Left lung (tissue), 10 donors: ENCODE results near the gene TMEM252. TPM values are rescaled to one million over a fixed set of nuclear protein-coding genes. Genes with fewer than 3 reads are reported as not detected.

Experiments
- ATAC-seq: fragments of 200-7000 bp; cut with Tn5 transposase; one replicate; pipeline ENCODE4 v1.9.1; 2020; ENCODE audit warnings: moderate library complexity
- DNase-seq, 4 donors: peaks; one replicate each; pipeline ENCODE4 v3.0.0-alpha.2; 2013 to 2020
- H3K27ac ChIP-seq, 2 donors: fragments of 200-600 bp; sonication (generic) in 1 of 2; one replicate each; pipeline versions ENCODE4 v1.5.0 to v1.8.0; 2020 to 2021
- H3K27me3 ChIP-seq, 2 donors: fragments of 200-600 bp; sonication (generic) in 1 of 2; one replicate each; pipeline versions ENCODE4 v1.5.0 to v1.8.0; 2020 to 2021
- H3K36me3 ChIP-seq, 2 donors: fragments of 200-600 bp; sonication (generic) in 1 of 2; one replicate each; pipeline versions ENCODE4 v1.5.0 to v1.8.0; 2020 to 2021
- H3K4me1 ChIP-seq, 2 donors: fragments of 200-600 bp; one replicate each; pipeline ENCODE4 v1.8.0; 2021
- H3K4me3 ChIP-seq, 2 donors: fragments of 200-600 bp; sonication (generic) in 1 of 2; one replicate each; pipeline versions ENCODE4 v1.5.0 to v1.8.0; 2020 to 2021; ENCODE audit warnings: mild to moderate bottlenecking in 1 of 2
- H3K9me3 ChIP-seq, 2 donors: fragments of 200-600 bp; sonication (generic) in 1 of 2; one replicate each; pipeline versions ENCODE4 v1.5.0 to v1.8.0; 2020 to 2021
- CTCF ChIP-seq, 2 donors: fragments of 200-600 bp; sonication (generic) in 1 of 2; IDR thresholded peaks; one replicate each; pipeline versions ENCODE4 v1.5.0 to v1.8.0; 2021; ENCODE audit warnings: antibody characterized with exemption in 2 of 2
- intact Hi-C, 2 donors: fragments of 100-400 bp; cut with DNase I; formaldehyde crosslinking; loops; one replicate each; pipeline versions ENCODE4 v1.11.2 to v1.14.2; 2022
- polyA plus RNA-seq, 6 donors: library from polyadenylated mRNA; unstranded; fragments of 120-200 nt; gene quantifications; one replicate each; pipeline ENCODE4 v1.2.1, GENCODE V29; 2013; ENCODE audit not compliant: insufficient read length in 6 of 6
- total RNA-seq, 2 donors: library from RNA; stranded (reverse); fragmentation: NEBNext Ultra II Directional; extraction: Animal tissue kit (Norgen Biotek cat#: 25700); gene quantifications; one replicate each; pipeline ENCODE4 v1.2.1, GENCODE V29; 2021
- donor health status: DM: no; HTN: yes; CAD: no.
- donor health status: DM: no; HTN: no; CAD: no.

Gene TMEM252
- total and polyA plus RNA-seq, 8 donors = 2.2 to 2.7 (median 2.4) TPM; not detected in 2

- DNase-seq = no peak
- no peak for TF ChIP-seq CTCF (IDR thresholded peaks at IDR 0.05)
- peak overlapping the region in 1 of 2 donors; percentile 71 for H3K27ac ChIP-seq
- H3K4me1 ChIP-seq = peaks cover 0 to 35% of the 10 kb centered on the region in 2 donors
- peak; percentile 66 for ATAC-seq
- no peaks in the 10 kb centered on the region for H3K27me3 ChIP-seq
- intact Hi-C loops = no loop called here
- H3K4me3 ChIP-seq = no peak overlapping the region
- H3K9me3 ChIP-seq = no peaks in the 10 kb centered on the region
- H3K36me3 ChIP-seq = no peaks in the 10 kb centered on the region
These were observed 10.5 kb upstream of the TMEM252 start for GRCh38 chr9:68551191-68551590.

- H3K27ac ChIP-seq = peak overlapping the region in 1 of 2 donors; percentile 93
- H3K36me3 ChIP-seq = no peaks in the 10 kb centered on the region
- H3K9me3 ChIP-seq = no peaks in the 10 kb centered on the region
- H3K4me3 ChIP-seq = no peak overlapping the region
- DNase-seq = no peak
- ATAC-seq = no peak
- intact Hi-C loops = no loop called here
- H3K4me1 ChIP-seq = peaks cover 0 to 41% of the 10 kb centered on the region in 2 donors
- no peaks in the 10 kb centered on the region for H3K27me3 ChIP-seq
- TF ChIP-seq CTCF (IDR thresholded peaks at IDR 0.05) = no peak
These were observed 7.6 kb upstream of the TMEM252 start for GRCh38 chr9:68548241-68548640.

- H3K4me1 ChIP-seq = peaks cover 0 to 41% of the 10 kb centered on the region in 2 donors
- H3K27ac ChIP-seq = peak overlapping the region; percentile 59 to 93
- ATAC-seq = peak; percentile 47
- H3K4me3 ChIP-seq = peak overlapping the region in 1 of 2 donors; percentile 1
- H3K27me3 ChIP-seq = no peaks in the 10 kb centered on the region
- DNase-seq = no peak
- H3K36me3 ChIP-seq = no peaks in the 10 kb centered on the region
- no peaks in the 10 kb centered on the region for H3K9me3 ChIP-seq
- intact Hi-C loops = no loop called here
- TF ChIP-seq CTCF (IDR thresholded peaks at IDR 0.05) = no peak
These were observed 6.7 kb upstream of the TMEM252 start for GRCh38 chr9:68547417-68547816.

GRCh38 chr9:68546596-68547390 is 6.1 kb upstream of the TMEM252 start:
- peak; percentile 81 for ATAC-seq
- no peak for TF ChIP-seq CTCF (IDR thresholded peaks at IDR 0.05)
- H3K27ac ChIP-seq = peak overlapping the region; percentile 59 to 93
- intact Hi-C loops = no loop called here
- peak overlapping the region in 1 of 2 donors; percentile 1 for H3K4me3 ChIP-seq
- no peaks in the 10 kb centered on the region for H3K27me3 ChIP-seq
- no peaks in the 10 kb centered on the region for H3K36me3 ChIP-seq
- no peaks in the 10 kb centered on the region for H3K9me3 ChIP-seq
- H3K4me1 ChIP-seq = peaks cover under 1 to 41% of the 10 kb centered on the region in 2 donors
- DNase-seq = peak in 1 of 4 donors; percentile 47

- TF ChIP-seq CTCF (IDR thresholded peaks at IDR 0.05) = no peak
These were observed 4.5 kb upstream of the TMEM252 start for GRCh38 chr9:68545033-68545705.

More at GRCh38 chr9:68545033-68545705, 4.5 kb upstream of the TMEM252 start:
- Histone ChIP-seq H3K27me3 (no peaks in the 10 kb centered on the region), H3K4me1 (peaks cover 8 to 28% of the 10 kb centered on the region in 2 donors), H3K4me3 (no peak overlapping the region), H3K27ac (peak overlapping the region in 1 of 2 donors; percentile 93), H3K9me3 (no peaks in the 10 kb centered on the region), H3K36me3 (no peaks in the 10 kb centered on the region)
- DNase-seq = no peak
- intact Hi-C loops = no loop called here
- ATAC-seq = no peak
